WERI-Rb-1 (cell line): ENCODE measurements around the gene BORCS8.
"Not testable (repeated sequence)": the region's sequence is repeated elsewhere in the genome, so short reads cannot be mapped to it uniquely, and the experiment has no call there.

ENCODE experiments used
- DNase-seq: peaks from one replicate; pipeline ENCODE4 v3.0.0-alpha.2; 2020
- H3K27ac ChIP-seq: fragments of 250-450 bp; sonication (Bioruptor Pico); 2 replicates; pipeline ENCODE4 v1.5.1; 2020; ENCODE audit warnings: mild to moderate bottlenecking, moderate library complexity
- H3K27me3 ChIP-seq: fragments of 250-450 bp; sonication (Bioruptor Pico); 2 replicates; pipeline ENCODE4 v1.5.1; 2021; ENCODE audit warnings: mild to moderate bottlenecking, low read depth, moderate library complexity; ENCODE audit not compliant: insufficient read depth, severe bottlenecking
- H3K36me3 ChIP-seq: fragments of 250-450 bp; sonication (Bioruptor Pico); 2 replicates; pipeline ENCODE4 v1.5.1; 2020; ENCODE audit warnings: mild to moderate bottlenecking, moderate library complexity
- H3K4me3 ChIP-seq: 2 replicates; pipeline ENCODE4 v1.5.1; 2011; ENCODE audit warnings: low read depth, mild to moderate bottlenecking, control low read depth, low read length
- H3K9me3 ChIP-seq: fragments of 250-450 bp; sonication (Bioruptor Pico); 2 replicates; pipeline ENCODE4 v1.5.1; 2021; ENCODE audit warnings: mild to moderate bottlenecking, moderate library complexity; ENCODE audit not compliant: severe bottlenecking
- CTCF ChIP-seq: IDR thresholded peaks from 2 replicates; pipeline ENCODE4 v1.5.1; 2011; ENCODE audit warnings: low read depth, mild to moderate bottlenecking, control low read depth, inconsistent platforms, low read length

Gene BORCS8

GRCh38 chr19:19138109-19138981, 53.6 kb downstream of the BORCS8 start, which contains the start of gene TMEM161A:
Gene TMEM161A (minus strand): TSS chr19:19138478. CDS start chr19:19138428, 50 bp downstream.
- TF ChIP-seq CTCF = no peak

GRCh38 chr19:19137556-19138108, 54.3 kb downstream of the BORCS8 start:
- no peak for TF ChIP-seq CTCF
- Histone ChIP-seq H3K27me3 (no peaks in the 10 kb centered on the region), H3K9me3 (no peaks in the 10 kb centered on the region), H3K27ac (peak overlapping the region; percentile 82), H3K36me3 (peaks cover 2% of the 10 kb centered on the region; the same call in 1 of the 2 replicates), H3K4me3 (peak overlapping the region; percentile 71)
- no peak for DNase-seq

More at GRCh38 chr19:19138109-19138981, 53.6 kb downstream of the BORCS8 start, which contains the start of gene TMEM161A:
- Histone ChIP-seq H3K27ac (peak within 1 kb of the TSS; percentile 82), H3K4me3 (peak within 1 kb of the TSS; percentile 71), H3K27me3 (no peaks in the 10 kb centered on the region), H3K9me3 (no peaks in the 10 kb centered on the region), H3K36me3 (no peaks in the 10 kb centered on the region; the same call in 1 of the 2 replicates)
- DNase-seq = peak; percentile 98

GRCh38 chr19:19135713-19136112, 56.2 kb downstream of the BORCS8 start:
- H3K4me3 ChIP-seq, H3K27ac ChIP-seq, DNase-seq, H3K36me3 ChIP-seq, H3K27me3 ChIP-seq: not testable (repeated sequence)
- peaks cover 12% of the 10 kb centered on the region for H3K9me3 ChIP-seq

GRCh38 chr19:19134687-19135158, 57.2 kb downstream of the BORCS8 start:
- no peak for TF ChIP-seq CTCF
- Histone ChIP-seq H3K27ac (no peak overlapping the region), H3K36me3 (peaks cover 3% of the 10 kb centered on the region; the same call in 1 of the 2 replicates), H3K27me3 (no peaks in the 10 kb centered on the region), H3K4me3 (no peak overlapping the region), H3K9me3 (peaks cover 12% of the 10 kb centered on the region)
- DNase-seq = no peak

- peaks cover 3% of the 10 kb centered on the region; the same call in 1 of the 2 replicates for H3K36me3 ChIP-seq
- no peak for DNase-seq
- no peaks in the 10 kb centered on the region for H3K27me3 ChIP-seq
- no peak for TF ChIP-seq CTCF
- H3K9me3 ChIP-seq = peaks cover 12% of the 10 kb centered on the region
- H3K4me3 ChIP-seq = no peak overlapping the region
- no peak overlapping the region for H3K27ac ChIP-seq
Measured at GRCh38 chr19:19133985-19134384, 58.0 kb downstream of the BORCS8 start.

- H3K9me3 ChIP-seq = peaks cover 12% of the 10 kb centered on the region
- no peak for TF ChIP-seq CTCF
- H3K27me3 ChIP-seq = no peaks in the 10 kb centered on the region
- H3K27ac ChIP-seq = no peak overlapping the region
- no peak overlapping the region for H3K4me3 ChIP-seq
- peaks cover 3% of the 10 kb centered on the region for H3K36me3 ChIP-seq
- DNase-seq = no peak
Measured at GRCh38 chr19:19132912-19133311, 59.0 kb downstream of the BORCS8 start.
